GM19372 (cell line): ENCODE measurements around the gene BCAS1.
A peak's percentile ranks its signal among the peaks of the same experiment; 100 is the strongest.
"Not testable (repeated sequence)": the region's sequence is repeated elsewhere in the genome, so short reads cannot be mapped to it uniquely, and the experiment has no call there.

Experiments
- ATAC-seq: cut with Tn5 transposase; IDR thresholded peaks from one replicate; pipeline ENCODE4 v1.9.1; 2021; ENCODE audit warnings: mild to moderate bottlenecking, low read depth, moderate library complexity; ENCODE audit not compliant: unreplicated experiment

BCAS1 gene

GRCh38 chr20:54020868-54021267 is 49.5 kb downstream of the BCAS1 start:
- ATAC-seq: no peak

GRCh38 chr20:54020348-54020747 is 50.0 kb downstream of the BCAS1 start:
- ATAC-seq: no peak

- no peak for ATAC-seq
Measured at GRCh38 chr20:54019585-54019984, 50.8 kb downstream of the BCAS1 start.

- ATAC-seq: no peak
Measured at GRCh38 chr20:54019127-54019526, 51.3 kb downstream of the BCAS1 start.

GRCh38 chr20:54017846-54018245 is 52.5 kb downstream of the BCAS1 start:
- ATAC-seq: peak; percentile 94

- ATAC-seq: no peak
Measured at GRCh38 chr20:54015496-54015895, 54.9 kb downstream of the BCAS1 start.

- no peak for ATAC-seq
Measured at GRCh38 chr20:54014293-54014926, 56.0 kb downstream of the BCAS1 start.

GRCh38 chr20:54013471-54013870 is 56.9 kb downstream of the BCAS1 start:
- ATAC-seq: no peak

GRCh38 chr20:54011346-54011745 is 59.0 kb downstream of the BCAS1 start:
- no peak for ATAC-seq

GRCh38 chr20:54006216-54006615 is 64.2 kb downstream of the BCAS1 start:
- ATAC-seq: not testable (repeated sequence)

GRCh38 chr20:54005524-54005923 is 64.9 kb downstream of the BCAS1 start:
- no peak for ATAC-seq

GRCh38 chr20:54004445-54004844 is 65.9 kb downstream of the BCAS1 start:
- ATAC-seq: peak; percentile 95

GRCh38 chr20:54002741-54003140 is 67.7 kb downstream of the BCAS1 start:
- no peak for ATAC-seq

- no peak for ATAC-seq
Measured at GRCh38 chr20:54002056-54002575, 68.3 kb downstream of the BCAS1 start.

- ATAC-seq: no peak
Measured at GRCh38 chr20:54000914-54001313, 69.5 kb downstream of the BCAS1 start.

GRCh38 chr20:54000262-54000661 is 70.1 kb downstream of the BCAS1 start:
- ATAC-seq: no peak

GRCh38 chr20:53999077-53999476 is 71.3 kb downstream of the BCAS1 start:
- no peak for ATAC-seq

GRCh38 chr20:53996584-53997486 is 73.6 kb downstream of the BCAS1 start:
- no peak for ATAC-seq

- ATAC-seq: no peak
Measured at GRCh38 chr20:53995949-53996348, 74.4 kb downstream of the BCAS1 start.

GRCh38 chr20:53994088-53994487 is 76.3 kb downstream of the BCAS1 start:
- ATAC-seq: no peak

GRCh38 chr20:53993310-53993709 is 77.1 kb downstream of the BCAS1 start:
- no peak for ATAC-seq
